Caco-2 (cell line): ENCODE data around the gene RPS6KA2. TPM values are rescaled to one million over a fixed set of nuclear protein-coding genes. Genes with fewer than 3 reads are reported as not detected.

Source experiments
- BruUV-seq: library from RNA; stranded (reverse); fragments of 400-500 nt; replicated peaks from 2 replicates; lab custom pipeline; 2021; lab: Mats Ljungman, UMichigan
- CTCF ChIA-PET: fragments of 300-600 bp; sonication (Branson Sonifier 250); formaldehyde crosslinking; loops from one replicate; lab custom pipeline; 2022; ENCODE audit warnings: antibody characterized with exemption; lab: Charles Lee
- POLR2A ChIA-PET: fragments of 300-600 bp; sonication (Branson Sonifier 250); formaldehyde crosslinking; loops from one replicate; lab custom pipeline; 2022; ENCODE audit warnings: antibody characterized with exemption; lab: Charles Lee
- DNase-seq, 2 experiments: peaks; one replicate each; pipeline versions ENCODE4 v3.0.0 to v3.0.0-alpha.2; 2020 to 2022
- H3K27me3 ChIP-seq: replicated peaks from 2 replicates; pipeline ENCODE4 v1.6.0; 2011; ENCODE audit warnings: low read length; ENCODE audit not compliant: control insufficient read depth, insufficient read depth
- H3K36me3 ChIP-seq: 2 replicates; pipeline ENCODE4 v1.5.1; 2011; ENCODE audit warnings: low read length; ENCODE audit not compliant: control insufficient read depth, insufficient read depth
- H3K4me1 ChIP-seq: fragments of 250-450 bp; sonication (Bioruptor Pico); 2 replicates; pipeline ENCODE4 v1.5.1; 2020; ENCODE audit warnings: mild to moderate bottlenecking
- H3K4me3 ChIP-seq: 2 replicates; pipeline ENCODE4 v1.5.1; 2011; ENCODE audit warnings: low read depth, mild to moderate bottlenecking, control low read depth, low read length
- H3K9me3 ChIP-seq: fragments of 250-450 bp; sonication (Bioruptor Pico); 2 replicates; pipeline ENCODE4 v1.5.1; 2020; ENCODE audit warnings: mild to moderate bottlenecking, moderate library complexity
- H3K27ac Mint-ChIP-seq: one replicate; pipeline ENCODE4 v1.8.0; 2022; ENCODE audit warnings: mixed read lengths; ENCODE audit not compliant: unreplicated experiment
- H3K27me3 Mint-ChIP-seq: one replicate; pipeline ENCODE4 v1.8.0; 2022; ENCODE audit warnings: mixed read lengths; ENCODE audit not compliant: insufficient read depth, unreplicated experiment
- H3K36me3 Mint-ChIP-seq: one replicate; pipeline ENCODE4 v1.8.0; 2022; ENCODE audit warnings: mild to moderate bottlenecking, mixed read lengths; ENCODE audit not compliant: insufficient read depth, unreplicated experiment
- H3K4me1 Mint-ChIP-seq: one replicate; pipeline ENCODE4 v1.8.0; 2022; ENCODE audit warnings: low read depth, mixed read lengths; ENCODE audit not compliant: unreplicated experiment
- H3K4me3 Mint-ChIP-seq: one replicate; pipeline ENCODE4 v1.8.0; 2022; ENCODE audit warnings: mild to moderate bottlenecking, moderate library complexity, mixed read lengths; ENCODE audit not compliant: unreplicated experiment
- H3K9me3 Mint-ChIP-seq: one replicate; pipeline ENCODE4 v1.8.0; 2022; ENCODE audit warnings: mixed read lengths; ENCODE audit not compliant: unreplicated experiment
- intact Hi-C: fragments of 100-400 bp; cut with micrococcal nuclease; formaldehyde crosslinking; loops from one replicate; pipeline ENCODE4 v1.10.0; 2022; ENCODE audit not compliant: unreplicated experiment
- total RNA-seq: library from RNA; stranded (reverse); gene quantifications from 2 replicates; pipeline ENCODE4 v1.2.3, GENCODE V29; 2022
- TF ChIP-seq, protein P1 (sequence below), 2 experiments: fragments of 200-600 bp in 1 of 2; IDR thresholded peaks; 1 replicate in 1 of 2; 2 replicates in 1 of 2; pipeline versions ENCODE4 v1.5.1 to v1.8.0; 2011 to 2022; ENCODE audit warnings: antibody characterized with exemption in 1 of 2, control low read depth in 1 of 2, inconsistent platforms in 1 of 2, low read depth in 1 of 2, low read length in 1 of 2, mild to moderate bottlenecking in 1 of 2, moderate library complexity in 1 of 2; ENCODE audit not compliant: insufficient read depth in 1 of 2, severe bottlenecking in 1 of 2, unreplicated experiment in 1 of 2

RPS6KA2 gene
- total RNA-seq, 1 experiment from 2014 or later: 5.6 TPM

DNA sequence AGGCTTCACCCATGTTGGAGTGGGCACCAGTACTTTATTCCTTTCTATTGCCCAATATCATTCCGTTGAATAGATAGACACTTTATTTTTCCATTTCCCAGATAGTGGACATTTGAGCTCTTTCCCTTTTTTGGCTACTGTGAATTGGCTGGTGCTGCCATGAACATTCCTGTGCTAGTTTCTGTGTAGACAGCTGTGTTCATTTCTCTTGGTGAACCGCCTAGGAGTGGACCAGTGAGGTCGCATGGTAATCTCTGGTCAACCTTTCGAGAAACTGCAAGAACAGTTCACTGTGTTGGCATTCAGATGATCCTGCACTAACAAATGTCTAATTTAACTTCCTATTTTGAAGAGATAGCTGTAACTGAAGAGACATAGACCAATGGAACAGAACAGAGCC, 99.2 kb downstream of the RPS6KA2 start:
- no peak overlapping the region for H3K4me3 ChIP-seq
- BruUV-seq: no TSS peak
- Mint-ChIP-seq H3K27ac (no peak overlapping the region), H3K27me3 (peaks cover 8% of the 10 kb centered on the region), H3K9me3 (no peaks in the 10 kb centered on the region), H3K4me3 (no peak overlapping the region), H3K36me3 (no peaks in the 10 kb centered on the region), H3K4me1 (no peaks in the 10 kb centered on the region)
- H3K4me1 ChIP-seq: no peaks in the 10 kb centered on the region
- H3K9me3 ChIP-seq: no peaks in the 10 kb centered on the region
- intact Hi-C loops: no loop called here
- DNase-seq: no peak
- TF ChIP-seq, protein P1, sequence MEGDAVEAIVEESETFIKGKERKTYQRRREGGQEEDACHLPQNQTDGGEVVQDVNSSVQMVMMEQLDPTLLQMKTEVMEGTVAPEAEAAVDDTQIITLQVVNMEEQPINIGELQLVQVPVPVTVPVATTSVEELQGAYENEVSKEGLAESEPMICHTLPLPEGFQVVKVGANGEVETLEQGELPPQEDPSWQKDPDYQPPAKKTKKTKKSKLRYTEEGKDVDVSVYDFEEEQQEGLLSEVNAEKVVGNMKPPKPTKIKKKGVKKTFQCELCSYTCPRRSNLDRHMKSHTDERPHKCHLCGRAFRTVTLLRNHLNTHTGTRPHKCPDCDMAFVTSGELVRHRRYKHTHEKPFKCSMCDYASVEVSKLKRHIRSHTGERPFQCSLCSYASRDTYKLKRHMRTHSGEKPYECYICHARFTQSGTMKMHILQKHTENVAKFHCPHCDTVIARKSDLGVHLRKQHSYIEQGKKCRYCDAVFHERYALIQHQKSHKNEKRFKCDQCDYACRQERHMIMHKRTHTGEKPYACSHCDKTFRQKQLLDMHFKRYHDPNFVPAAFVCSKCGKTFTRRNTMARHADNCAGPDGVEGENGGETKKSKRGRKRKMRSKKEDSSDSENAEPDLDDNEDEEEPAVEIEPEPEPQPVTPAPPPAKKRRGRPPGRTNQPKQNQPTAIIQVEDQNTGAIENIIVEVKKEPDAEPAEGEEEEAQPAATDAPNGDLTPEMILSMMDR (IDR thresholded peaks at IDR 0.05; ENCODE audit: insufficient read depth in 1 of 2, low read depth in 1 of 2, low read length in 1 of 2, severe bottlenecking in 1 of 2, unreplicated experiment in 1 of 2): no peak
- ChIA-PET CTCF (no interaction called here), POLR2A (no interaction called here)
- H3K27me3 ChIP-seq: no peaks in the 10 kb centered on the region
- H3K36me3 ChIP-seq: no peaks in the 10 kb centered on the region

DNA sequence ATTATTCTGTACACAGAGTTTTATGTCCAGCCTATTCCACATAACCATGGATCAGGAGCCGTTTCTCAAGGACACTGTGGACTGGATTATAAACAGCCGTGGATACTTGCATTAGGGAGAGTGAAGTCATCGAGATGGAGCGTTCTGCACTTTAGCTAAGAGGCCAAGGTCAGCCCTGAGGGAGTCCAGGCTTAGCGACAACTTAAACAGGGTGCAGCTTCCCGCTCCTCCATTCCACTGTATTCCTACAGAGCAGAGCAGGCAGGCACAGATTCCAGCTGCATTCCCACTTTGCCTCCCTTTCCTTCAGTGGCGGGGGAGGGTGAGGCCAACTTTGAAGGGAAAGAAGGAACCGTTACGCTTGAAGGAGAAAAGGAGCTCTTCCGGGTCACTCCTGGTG, 100.1 kb downstream of the RPS6KA2 start:
- H3K36me3 ChIP-seq: no peaks in the 10 kb centered on the region
- DNase-seq: no peak
- H3K27me3 Mint-ChIP-seq: peaks cover 4% of the 10 kb centered on the region
- TF ChIP-seq, protein P1 (IDR thresholded peaks at IDR 0.05; ENCODE audit: insufficient read depth in 1 of 2, low read depth in 1 of 2, low read length in 1 of 2, severe bottlenecking in 1 of 2, unreplicated experiment in 1 of 2): no peak
- H3K4me3 ChIP-seq: no peak overlapping the region
- H3K27me3 ChIP-seq: no peaks in the 10 kb centered on the region
- H3K36me3 Mint-ChIP-seq: no peaks in the 10 kb centered on the region
- no TSS peak for BruUV-seq
- ChIA-PET CTCF (no interaction called here), POLR2A (no interaction called here)
- no peaks in the 10 kb centered on the region for H3K4me1 Mint-ChIP-seq
- no peaks in the 10 kb centered on the region for H3K9me3 Mint-ChIP-seq
- no peak overlapping the region for H3K4me3 Mint-ChIP-seq
- no peaks in the 10 kb centered on the region for H3K9me3 ChIP-seq
- H3K4me1 ChIP-seq: no peaks in the 10 kb centered on the region
- intact Hi-C loops: no loop called here
- H3K27ac Mint-ChIP-seq: no peak overlapping the region

DNA sequence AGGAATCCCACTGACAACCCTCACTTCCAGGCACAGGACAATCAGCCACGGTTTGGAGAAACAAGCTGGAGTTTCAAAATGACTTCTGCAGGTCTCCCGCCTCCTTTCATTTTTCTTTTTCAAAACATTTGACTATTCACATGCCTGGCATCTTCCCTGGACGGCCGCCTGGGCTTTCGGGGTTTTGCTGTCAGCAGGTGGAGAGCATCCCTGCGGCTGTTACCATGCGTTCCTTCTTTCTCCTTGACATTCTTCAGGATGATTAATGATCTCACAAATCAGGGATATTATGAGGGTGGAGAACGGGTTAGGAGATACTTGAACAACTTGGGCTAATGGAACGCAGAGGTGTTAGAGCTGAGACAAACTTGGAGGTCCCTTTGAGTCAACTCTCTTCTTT, 101.5 kb downstream of the RPS6KA2 start:
- intact Hi-C loops: no loop called here
- DNase-seq: no peak
- Histone ChIP-seq H3K36me3 (no peaks in the 10 kb centered on the region), H3K27me3 (no peaks in the 10 kb centered on the region), H3K9me3 (no peaks in the 10 kb centered on the region), H3K4me3 (no peak overlapping the region), H3K4me1 (no peaks in the 10 kb centered on the region)
- no TSS peak for BruUV-seq
- no peak overlapping the region for H3K27ac Mint-ChIP-seq
- no peaks in the 10 kb centered on the region for H3K9me3 Mint-ChIP-seq
- H3K4me3 Mint-ChIP-seq: no peak overlapping the region
- TF ChIP-seq, protein P1 (IDR thresholded peaks at IDR 0.05; ENCODE audit: insufficient read depth in 1 of 2, low read depth in 1 of 2, low read length in 1 of 2, severe bottlenecking in 1 of 2, unreplicated experiment in 1 of 2): no peak
- ChIA-PET CTCF (no interaction called here), POLR2A (no interaction called here)
- no peaks in the 10 kb centered on the region for H3K36me3 Mint-ChIP-seq
- peaks cover 4% of the 10 kb centered on the region for H3K27me3 Mint-ChIP-seq
- no peaks in the 10 kb centered on the region for H3K4me1 Mint-ChIP-seq
